ENCODE measurements around the gene ZNF385A. TPM values are rescaled to one million over a fixed set of nuclear protein-coding genes. Genes with fewer than 3 reads are reported as not detected.

ZNF385A gene
- total and polyA plus RNA-seq, 9 of the 15 experiments (the other 6 are each of a cell fraction or from before 2014, with no cell fraction given), result 1.0 to 111 (median 7.7) TPM

DNA sequence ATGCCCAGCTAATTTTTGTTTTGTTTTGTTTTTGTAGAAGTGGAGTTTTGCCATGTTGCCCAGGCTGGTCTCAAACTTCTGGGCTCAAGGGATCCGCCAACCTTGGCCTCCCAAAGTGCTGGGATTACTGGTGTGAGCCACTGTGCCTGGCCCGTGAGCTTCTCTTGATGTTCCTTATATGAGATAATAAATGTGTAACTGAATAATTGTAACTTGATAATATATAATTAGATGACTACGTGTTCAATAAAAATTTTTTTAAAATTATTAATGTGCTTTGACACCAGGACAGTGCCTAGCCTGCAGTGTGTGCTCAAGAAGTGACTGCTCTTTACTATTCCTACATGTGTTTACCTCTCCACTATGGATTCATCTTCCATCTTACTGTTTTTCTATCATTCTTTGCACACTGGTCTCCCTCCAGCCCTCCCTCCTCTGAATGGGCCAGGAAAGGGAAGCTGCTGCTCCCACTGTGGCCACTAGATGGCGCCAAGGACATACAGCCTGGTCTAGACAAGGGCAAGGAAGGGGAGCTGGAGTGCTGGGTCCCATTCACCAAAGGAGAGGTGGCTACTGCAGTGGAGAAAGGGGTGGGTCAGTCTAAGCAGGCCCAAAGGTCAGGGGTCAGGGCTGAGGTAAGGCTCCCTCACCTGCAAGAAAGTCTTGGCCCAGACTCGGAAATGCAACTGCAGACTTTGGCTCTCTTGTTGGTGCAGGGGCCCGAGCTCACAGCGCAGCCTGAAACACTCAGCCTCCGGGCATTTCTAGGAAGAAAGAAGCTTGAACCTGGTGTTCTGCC is 14.7 kb upstream of the ZNF385A start (continued):
- no peak for TF ChIP-seq HDAC3 (IDR thresholded peaks at IDR 0.05; ENCODE audit: borderline replicate concordance, partially characterized antibody)
- TF ChIP-seq, protein P1, sequence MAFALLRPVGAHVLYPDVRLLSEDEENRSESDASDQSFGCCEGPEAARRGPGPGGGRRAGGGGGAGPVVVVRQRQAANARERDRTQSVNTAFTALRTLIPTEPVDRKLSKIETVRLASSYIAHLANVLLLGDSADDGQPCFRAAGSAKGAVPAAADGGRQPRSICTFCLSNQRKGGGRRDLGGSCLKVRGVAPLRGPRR (CRISPR knock-in tag; IDR thresholded peaks at IDR 0.05), result no peak
- TF ChIP-seq NEUROD1 (IDR thresholded peaks at IDR 0.05; ENCODE audit: borderline replicate concordance, low read depth, low read length, partially characterized antibody), result no peak
- no peak for TF ChIP-seq BDP1 (IDR thresholded peaks at IDR 0.05; ENCODE audit: insufficient read depth, insufficient read length)
- no peak for TF ChIP-seq ZNF41 (CRISPR knock-in tag; conservative IDR thresholded peaks at IDR 0.05)
- no peak for TF ChIP-seq BHLHE40 (IDR thresholded peaks at IDR 0.05; ENCODE audit: low read length)
- TF ChIP-seq POLR2H (tag; IDR thresholded peaks at IDR 0.05; ENCODE audit: low read depth), result no peak
- TF ChIP-seq, protein P2, sequence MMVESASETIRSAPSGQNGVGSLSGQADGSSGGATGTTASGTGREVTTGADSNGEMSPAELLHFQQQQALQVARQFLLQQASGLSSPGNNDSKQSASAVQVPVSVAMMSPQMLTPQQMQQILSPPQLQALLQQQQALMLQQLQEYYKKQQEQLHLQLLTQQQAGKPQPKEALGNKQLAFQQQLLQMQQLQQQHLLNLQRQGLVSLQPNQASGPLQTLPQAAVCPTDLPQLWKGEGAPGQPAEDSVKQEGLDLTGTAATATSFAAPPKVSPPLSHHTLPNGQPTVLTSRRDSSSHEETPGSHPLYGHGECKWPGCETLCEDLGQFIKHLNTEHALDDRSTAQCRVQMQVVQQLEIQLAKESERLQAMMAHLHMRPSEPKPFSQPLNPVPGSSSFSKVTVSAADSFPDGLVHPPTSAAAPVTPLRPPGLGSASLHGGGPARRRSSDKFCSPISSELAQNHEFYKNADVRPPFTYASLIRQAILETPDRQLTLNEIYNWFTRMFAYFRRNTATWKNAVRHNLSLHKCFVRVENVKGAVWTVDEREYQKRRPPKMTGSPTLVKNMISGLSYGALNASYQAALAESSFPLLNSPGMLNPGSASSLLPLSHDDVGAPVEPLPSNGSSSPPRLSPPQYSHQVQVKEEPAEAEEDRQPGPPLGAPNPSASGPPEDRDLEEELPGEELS (CRISPR knock-in tag; IDR thresholded peaks at IDR 0.05; ENCODE audit: borderline replicate concordance), result no peak
- TF ChIP-seq ADNP (tag; IDR thresholded peaks at IDR 0.05), result no peak
- TF ChIP-seq ZNF324 (CRISPR knock-in tag; IDR thresholded peaks at IDR 0.05), result no peak
- TF ChIP-seq SRSF9 (IDR thresholded peaks at IDR 0.05; ENCODE audit: borderline replicate concordance, low read depth, low read length), result no peak
- TF ChIP-seq MAFF (IDR thresholded peaks at IDR 0.05; ENCODE audit: low read length), result no peak
- TF ChIP-seq NR2C2 (CRISPR knock-in tag; IDR thresholded peaks at IDR 0.05), result no peak
- TF ChIP-seq NR2C2 (tag; IDR thresholded peaks at IDR 0.05), result peak; percentile 40; the same call in 1 of the 2 replicates
- no peak for TF ChIP-seq FOXA1 (IDR thresholded peaks at IDR 0.05; ENCODE audit: borderline replicate concordance)
- TF ChIP-seq, protein P3, sequence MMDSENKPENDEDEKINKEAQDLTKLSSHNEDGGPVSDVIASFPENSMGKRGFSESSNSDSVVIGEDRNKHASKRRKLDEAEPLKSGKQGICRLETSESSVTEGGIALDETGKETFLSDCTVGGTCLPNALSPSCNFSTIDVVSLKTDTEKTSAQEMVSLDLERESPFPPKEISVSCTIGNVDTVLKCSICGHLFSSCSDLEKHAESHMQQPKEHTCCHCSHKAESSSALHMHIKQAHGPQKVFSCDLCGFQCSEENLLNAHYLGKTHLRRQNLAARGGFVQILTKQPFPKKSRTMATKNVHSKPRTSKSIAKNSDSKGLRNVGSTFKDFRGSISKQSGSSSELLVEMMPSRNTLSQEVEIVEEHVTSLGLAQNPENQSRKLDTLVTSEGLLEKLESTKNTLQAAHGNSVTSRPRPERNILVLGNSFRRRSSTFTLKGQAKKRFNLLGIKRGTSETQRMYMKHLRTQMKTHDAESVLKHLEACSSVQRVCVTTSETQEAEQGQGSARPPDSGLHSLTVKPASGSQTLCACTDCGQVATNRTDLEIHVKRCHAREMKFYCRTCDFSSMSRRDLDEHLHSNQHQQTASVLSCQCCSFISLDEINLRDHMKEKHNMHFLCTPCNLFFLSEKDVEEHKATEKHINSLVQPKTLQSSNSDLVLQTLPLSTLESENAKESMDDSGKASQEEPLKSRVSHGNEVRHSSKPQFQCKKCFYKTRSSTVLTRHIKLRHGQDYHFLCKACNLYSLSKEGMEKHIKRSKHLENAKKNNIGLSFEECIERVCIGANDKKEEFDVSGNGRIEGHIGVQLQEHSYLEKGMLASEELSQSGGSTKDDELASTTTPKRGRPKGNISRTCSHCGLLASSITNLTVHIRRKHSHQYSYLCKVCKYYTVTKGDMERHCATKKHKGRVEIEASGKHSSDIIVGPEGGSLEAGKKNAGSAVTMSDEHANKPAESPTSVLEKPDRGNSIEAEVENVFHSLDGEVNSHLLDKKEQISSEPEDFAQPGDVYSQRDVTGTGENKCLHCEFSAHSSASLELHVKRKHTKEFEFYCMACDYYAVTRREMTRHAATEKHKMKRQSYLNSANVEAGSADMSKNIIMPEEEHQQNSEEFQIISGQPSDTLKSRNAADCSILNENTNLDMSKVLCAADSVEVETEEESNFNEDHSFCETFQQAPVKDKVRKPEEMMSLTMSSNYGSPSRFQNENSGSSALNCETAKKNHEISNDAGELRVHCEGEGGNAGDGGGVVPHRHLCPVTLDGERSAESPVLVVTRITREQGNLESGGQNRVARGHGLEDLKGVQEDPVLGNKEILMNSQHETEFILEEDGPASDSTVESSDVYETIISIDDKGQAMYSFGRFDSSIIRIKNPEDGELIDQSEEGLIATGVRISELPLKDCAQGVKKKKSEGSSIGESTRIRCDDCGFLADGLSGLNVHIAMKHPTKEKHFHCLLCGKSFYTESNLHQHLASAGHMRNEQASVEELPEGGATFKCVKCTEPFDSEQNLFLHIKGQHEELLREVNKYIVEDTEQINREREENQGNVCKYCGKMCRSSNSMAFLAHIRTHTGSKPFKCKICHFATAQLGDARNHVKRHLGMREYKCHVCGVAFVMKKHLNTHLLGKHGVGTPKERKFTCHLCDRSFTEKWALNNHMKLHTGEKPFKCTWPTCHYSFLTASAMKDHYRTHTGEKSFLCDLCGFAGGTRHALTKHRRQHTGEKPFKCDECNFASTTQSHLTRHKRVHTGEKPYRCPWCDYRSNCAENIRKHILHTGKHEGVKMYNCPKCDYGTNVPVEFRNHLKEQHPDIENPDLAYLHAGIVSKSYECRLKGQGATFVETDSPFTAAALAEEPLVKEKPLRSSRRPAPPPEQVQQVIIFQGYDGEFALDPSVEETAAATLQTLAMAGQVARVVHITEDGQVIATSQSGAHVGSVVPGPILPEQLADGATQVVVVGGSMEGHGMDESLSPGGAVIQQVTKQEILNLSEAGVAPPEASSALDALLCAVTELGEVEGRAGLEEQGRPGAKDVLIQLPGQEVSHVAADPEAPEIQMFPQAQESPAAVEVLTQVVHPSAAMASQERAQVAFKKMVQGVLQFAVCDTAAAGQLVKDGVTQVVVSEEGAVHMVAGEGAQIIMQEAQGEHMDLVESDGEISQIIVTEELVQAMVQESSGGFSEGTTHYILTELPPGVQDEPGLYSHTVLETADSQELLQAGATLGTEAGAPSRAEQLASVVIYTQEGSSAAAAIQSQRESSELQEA (IDR thresholded peaks at IDR 0.05; ENCODE audit: low read depth), result no peak
- no peak for TF ChIP-seq STAT5B (CRISPR knock-in tag; IDR thresholded peaks at IDR 0.05)
- no peak for TF ChIP-seq BRD9 (IDR thresholded peaks at IDR 0.05; ENCODE audit: low read depth, partially characterized antibody)
- no peak for TF ChIP-seq ZNF384 (IDR thresholded peaks at IDR 0.05; ENCODE audit: low read depth, low read length)
